ENCODE data around the gene FAM236B.
"Not testable (repeated sequence)": the region's sequence is repeated elsewhere in the genome, so short reads cannot be mapped to it uniquely, and the experiment has no call there.

FAM236B gene
- 0 reads per million in 2 experiments for total RNA-seq

DNA sequence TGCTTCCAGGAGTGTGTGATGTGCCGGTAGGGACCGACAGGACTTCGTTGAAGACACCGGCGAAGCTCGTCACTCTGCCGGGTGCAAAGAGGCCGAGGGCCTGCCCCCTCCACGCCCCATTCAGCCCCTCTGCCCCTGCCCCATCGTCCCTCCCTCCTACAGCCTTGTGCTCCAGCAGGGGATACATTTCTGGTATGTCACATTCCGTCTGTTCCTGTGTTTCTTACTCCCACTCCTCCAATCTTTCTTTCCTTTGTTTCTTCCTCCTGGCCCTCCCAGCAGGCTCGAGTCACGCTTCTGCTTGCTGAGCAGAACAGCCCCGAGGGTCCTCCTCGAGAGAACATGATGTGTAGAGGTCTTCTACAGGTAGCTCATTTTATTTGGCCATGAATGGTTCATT lies at the start of gene FAM236B:
TSS of gene FAM236B (minus strand) at position 101 of the 400 bp plus-strand sequence. CDS start at position 1, 100 bp downstream.
- DNase-seq (ENCODE audit: low read depth): not testable (repeated sequence)

DNA sequence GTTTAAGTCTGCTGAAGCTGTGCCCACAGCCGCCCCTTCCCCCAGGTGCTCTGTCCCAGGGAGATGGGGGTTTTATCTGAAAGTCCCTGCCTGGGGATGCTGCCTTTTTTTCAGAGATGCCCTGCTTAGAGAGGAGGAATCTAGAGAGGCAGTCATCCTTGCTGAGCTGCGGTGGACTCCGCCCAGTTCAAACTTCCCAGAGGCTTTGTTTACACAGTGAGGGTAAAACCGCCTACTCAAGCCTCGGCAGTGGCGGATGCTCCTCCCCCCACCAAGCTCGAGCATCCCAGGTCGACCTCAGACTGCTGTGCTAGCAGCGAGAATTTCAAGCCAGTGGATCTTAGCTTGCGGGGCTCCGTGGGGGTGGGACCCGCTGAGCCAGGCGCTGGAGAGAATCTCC lies 48.2 kb upstream of the FAM236B start:
- DNase-seq (ENCODE audit: low read depth): not testable (repeated sequence)

DNA sequence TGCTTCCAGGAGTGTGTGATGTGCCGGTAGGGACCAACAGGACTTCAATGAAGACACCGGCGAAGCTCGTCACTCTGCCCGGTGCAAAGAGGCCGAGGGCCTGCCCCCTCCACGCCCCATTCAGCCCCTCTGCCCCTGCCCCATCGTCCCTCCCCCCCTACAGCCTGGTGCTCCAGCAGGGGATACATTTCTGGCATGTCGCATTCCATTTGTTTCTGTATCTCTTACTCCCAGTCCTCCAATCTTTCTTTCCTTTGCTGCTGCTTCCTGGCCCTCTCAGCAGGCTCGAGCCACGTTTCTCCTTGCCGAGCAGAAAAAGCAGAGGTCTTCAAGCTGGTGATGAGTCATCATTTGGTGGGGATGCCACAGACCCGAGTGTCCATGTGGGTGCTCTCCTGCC lies 25.6 kb upstream of the FAM236B start, which contains the start of gene FAM236D:
TSS of gene FAM236D (minus strand) at position 101 of the 400 bp plus-strand sequence. CDS start at position 1, 100 bp downstream.
- DNase-seq (ENCODE audit: low read depth): not testable (repeated sequence)

DNA sequence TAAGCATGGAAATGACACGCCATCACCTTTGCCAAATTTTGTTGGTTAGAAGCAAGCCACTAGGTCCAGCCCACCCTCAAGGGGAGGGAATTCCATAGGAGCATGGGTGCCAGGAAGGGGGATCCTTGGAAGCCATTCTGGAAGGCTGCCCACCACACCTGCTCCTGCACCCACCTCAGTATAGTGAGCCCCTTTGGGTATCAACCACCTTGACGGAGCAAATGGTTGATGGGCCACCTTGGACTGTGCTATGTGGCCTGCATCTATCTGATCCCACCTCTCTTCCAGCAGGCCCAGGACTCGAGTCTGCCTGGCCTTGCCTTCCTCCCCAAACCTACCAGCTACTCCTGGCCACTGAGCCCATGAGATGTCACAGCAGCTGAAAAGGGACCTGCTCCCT lies 7.9 kb upstream of the FAM236B start:
- not testable (repeated sequence) for DNase-seq (ENCODE audit: low read depth)

DNA sequence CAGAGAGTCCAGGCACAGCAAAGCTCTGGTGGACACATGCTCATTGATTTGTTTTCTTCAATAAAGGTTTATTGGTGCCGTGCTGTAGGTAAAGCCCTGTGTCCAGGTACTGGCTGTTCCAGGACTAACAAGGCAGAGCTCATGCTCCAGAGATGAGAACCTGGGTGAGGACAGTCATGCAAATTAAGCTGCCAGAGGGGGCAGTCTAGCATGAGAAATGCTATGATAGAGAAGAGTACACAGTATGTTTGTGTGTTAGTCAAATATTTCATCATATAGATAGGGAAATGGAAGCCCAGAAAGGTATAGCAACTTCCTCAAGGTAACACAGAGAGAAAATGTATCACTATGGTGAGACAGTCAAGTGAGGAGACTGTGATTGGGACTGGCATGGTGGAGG lies 5.7 kb upstream of the FAM236B start:
- DNase-seq (ENCODE audit: low read depth): not testable (repeated sequence)

DNA sequence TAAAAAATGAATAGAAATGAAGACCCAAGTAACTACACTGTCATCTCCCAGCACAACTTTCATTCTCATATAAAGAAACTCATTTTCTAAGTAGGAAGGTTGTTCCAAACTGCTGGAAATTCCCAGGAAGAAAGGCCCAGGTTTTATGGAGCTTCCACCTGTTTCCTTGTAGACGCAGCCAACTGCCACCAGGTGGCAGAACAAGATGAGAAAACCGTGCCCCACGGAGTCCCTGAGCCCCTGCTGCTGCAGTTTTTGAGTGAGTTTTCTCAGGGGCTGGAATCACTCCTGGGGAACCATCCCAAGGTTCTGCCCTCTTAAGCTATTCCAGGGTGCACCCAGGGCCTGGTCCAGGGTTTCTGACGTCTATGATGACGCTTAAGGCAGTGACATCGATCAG lies 1.5 kb upstream of the FAM236B start:
- DNase-seq (ENCODE audit: low read depth): not testable (repeated sequence)

DNA sequence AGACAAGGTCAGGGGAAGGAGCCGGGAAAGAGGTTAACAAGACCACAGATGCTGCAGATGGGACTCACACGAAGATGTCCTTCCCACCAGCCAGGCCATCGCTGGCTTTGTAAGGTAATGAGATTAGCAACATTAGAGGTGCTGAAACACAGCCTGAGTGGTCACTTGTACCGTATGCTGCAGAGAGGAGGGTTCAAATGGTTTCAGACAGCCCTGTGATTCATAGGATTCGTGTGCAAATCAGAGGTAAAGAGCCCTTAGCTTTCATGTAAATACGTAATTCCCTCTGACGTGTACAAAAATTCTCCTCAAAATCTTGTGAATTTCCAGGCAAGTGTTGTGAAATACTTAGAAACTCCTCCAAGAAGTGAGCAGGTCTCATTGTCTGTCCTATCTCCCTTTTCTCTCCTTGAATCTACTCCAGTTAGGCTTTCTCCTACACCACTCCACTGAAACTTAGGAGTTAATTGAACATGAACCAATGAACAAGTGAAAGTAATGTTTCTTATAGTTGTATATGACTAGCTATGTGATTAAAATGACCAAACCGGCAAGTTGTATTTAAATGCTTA lies 991 bp upstream of the FAM236B start:
- not testable (repeated sequence) for DNase-seq (ENCODE audit: low read depth)

DNA sequence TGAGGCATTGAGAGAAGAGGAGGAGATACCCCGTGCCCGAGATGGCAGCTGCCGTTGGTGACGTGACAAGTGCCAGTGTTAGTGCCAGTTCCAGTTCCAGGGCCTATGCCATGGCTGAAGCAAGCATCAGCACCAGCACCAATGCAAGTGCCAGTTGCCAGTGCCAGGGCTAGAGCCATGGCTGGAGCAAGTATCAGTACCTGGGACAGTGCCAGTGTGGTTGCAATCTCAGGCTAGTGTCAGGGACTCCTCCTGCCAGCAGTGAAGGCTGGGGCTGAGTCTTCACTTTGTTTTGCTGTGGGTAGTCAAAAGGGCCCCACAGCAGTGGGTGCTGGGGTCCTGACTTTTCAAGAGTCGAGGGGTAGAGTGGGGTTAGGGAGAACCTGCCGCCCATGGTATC lies 4.3 kb downstream of the FAM236B start:
- not testable (repeated sequence) for DNase-seq (ENCODE audit: low read depth)

DNA sequence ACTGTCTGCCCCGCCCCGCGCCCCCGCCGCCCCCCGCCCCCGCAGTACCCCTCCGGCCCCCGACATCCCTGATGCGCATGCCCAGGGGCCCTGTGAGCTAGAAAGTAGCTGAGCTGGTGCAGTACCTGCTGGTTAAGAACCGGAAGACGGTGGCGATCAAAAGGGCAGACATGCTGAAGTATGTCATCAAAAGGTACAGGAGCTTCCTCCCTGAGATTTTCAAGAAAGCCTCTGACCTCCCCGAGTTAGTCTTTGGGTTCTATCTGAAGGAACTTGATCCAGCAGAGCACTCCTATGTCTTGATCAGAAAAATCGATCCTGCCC lies 5.0 kb downstream of the FAM236B start:
- DNase-seq (ENCODE audit: low read depth): not testable (repeated sequence)

DNA sequence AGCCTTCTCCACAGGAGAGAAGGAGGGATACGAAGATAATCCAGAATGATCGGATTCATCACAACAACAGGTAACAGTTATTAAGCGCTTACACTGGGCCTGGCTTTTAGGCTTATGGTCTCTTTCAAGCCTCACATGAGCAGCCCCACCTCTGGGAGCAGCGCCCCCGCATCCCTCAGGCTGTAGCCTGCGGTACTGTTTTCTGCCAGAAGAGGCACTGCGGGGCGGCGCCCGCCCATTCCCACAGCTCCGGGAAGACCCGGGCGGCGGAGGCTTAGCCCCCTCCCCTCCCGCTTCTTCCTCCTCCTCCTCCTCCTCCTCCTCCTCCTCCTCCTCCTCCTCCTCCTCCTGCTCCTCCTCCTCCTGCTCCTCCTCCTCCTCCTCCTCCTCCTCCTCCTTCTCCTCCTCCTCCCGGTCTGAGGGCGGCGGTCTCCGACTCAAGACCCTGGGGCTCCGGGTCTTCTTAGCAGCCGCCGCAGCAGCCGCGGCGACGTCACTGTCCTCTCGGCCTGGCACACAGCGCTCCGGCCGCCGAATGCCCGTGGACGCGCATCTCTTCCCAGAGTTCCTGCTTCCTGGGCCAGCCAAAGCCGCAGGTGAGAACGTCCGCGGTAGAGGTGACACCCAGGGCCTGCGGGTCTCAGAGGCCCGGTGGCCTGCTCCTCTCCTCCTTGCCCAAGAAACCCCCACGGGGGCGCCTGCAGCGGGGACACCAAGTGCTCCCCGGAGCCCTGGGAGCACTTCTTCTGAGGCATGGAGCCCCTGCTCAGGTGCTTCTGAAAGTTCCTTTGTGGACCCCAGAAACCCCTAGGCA lies 5.6 kb downstream of the FAM236B start, which contains the start of gene DMRTC1B:
TSS of gene DMRTC1B (plus strand) at position 238 of the 814 bp plus-strand sequence. CDS start 68,246 bp downstream, outside the sequence.
- not testable (repeated sequence) for DNase-seq (ENCODE audit: low read depth)

DNA sequence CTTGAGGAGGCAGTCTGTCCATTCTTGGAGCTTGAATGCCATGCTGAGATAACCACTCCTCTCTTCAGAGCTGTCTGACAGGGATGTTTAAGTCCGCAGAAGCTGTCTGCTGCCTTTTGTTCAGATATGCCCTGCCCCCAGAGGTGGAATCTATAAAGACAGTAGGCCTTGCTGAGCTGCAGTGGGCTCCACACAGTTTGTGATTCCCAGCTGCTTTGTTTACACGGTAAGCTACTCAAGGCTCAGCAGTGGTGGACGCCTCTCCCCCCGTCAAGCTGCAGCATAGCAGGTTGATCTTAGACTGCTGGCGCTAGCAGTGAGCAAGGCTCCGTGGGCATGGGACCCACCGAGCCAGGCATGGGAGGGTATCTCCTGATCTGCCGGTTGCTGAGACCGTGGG lies 22.0 kb downstream of the FAM236B start:
- DNase-seq (ENCODE audit: low read depth): not testable (repeated sequence)

DNA sequence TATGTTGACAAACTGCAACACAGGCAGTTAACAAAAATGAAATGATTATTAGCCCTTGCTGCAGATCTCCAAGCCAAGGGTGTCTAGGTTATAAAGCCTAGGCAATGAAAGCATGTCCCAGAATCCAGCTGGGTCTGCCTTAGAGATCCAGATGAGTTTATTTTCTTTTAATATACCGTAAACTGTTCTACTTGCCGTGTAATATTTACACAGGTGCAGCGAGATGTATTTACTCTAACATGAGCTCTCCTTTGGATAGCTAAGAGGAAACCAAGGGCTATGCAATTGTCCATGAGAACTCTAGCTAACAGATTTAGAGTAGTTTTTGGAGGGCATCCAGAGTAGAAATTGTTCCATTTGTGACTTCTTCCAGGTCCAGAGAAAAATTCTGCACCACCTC lies 33.9 kb downstream of the FAM236B start:
- DNase-seq (ENCODE audit: low read depth): not testable (repeated sequence)

DNA sequence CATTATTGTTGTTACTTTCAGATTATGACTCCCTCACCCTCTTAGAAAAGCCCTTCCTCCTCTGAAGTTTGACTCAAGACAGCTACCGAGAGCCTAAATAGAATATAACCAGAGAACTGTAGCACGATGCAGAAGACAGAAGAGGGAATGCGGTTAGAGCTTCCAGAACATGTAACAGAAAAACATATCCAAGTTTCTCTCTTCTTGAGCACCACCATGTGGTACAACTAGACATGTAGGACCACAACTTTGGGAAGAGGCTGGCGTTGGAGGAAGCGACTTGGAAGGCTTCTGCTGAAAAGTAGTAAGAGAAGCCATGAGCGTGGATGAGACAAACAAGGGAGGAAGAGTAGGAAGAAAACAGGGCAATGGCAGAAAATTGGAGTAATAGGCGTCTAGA lies 36.9 kb downstream of the FAM236B start:
- not testable (repeated sequence) for DNase-seq (ENCODE audit: low read depth)

DNA sequence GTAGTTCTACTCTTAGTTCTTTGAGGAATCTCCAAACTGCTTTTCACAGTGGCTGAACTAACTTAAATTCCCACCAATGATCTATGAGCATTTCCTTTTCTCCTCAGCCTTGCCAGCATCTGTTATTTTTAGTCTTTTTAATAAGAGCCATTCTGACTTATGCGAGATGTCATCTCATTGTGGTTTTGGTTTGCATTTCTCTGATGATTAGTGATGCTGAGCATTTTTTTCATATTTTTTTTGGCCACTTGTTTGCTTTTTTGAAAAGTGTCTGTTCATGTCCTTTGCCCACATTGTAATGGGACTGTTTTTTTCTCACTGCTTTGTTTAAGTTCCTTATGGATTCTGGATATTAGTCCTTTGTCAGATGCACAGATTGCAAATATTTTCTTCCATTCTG lies 46.9 kb downstream of the FAM236B start:
- DNase-seq (ENCODE audit: low read depth): no peak

DNA sequence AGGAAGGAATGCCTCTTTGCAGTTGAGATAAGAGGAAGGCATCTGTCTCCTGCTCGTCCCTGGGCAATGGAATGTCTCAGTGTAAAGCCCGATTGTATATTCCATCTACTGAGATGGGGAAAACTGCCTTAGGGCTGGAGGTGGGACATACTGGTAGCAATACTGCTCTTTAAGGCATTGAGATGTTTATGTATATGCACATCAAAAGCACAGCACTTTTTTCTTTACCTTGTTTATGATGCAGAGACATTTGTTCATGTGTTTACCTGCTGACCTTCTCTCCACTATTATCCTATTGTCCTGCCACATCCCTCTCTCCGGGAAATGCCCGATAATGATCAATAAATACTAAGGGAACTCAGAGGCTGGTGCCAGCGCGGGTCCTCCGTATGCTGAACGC lies 48.8 kb downstream of the FAM236B start:
- not testable (repeated sequence) for DNase-seq (ENCODE audit: low read depth)

Measured in T follicular helper cell (primary cell).